ENCODE data around the gene GAS2L2.

Gene GAS2L2

DNA sequence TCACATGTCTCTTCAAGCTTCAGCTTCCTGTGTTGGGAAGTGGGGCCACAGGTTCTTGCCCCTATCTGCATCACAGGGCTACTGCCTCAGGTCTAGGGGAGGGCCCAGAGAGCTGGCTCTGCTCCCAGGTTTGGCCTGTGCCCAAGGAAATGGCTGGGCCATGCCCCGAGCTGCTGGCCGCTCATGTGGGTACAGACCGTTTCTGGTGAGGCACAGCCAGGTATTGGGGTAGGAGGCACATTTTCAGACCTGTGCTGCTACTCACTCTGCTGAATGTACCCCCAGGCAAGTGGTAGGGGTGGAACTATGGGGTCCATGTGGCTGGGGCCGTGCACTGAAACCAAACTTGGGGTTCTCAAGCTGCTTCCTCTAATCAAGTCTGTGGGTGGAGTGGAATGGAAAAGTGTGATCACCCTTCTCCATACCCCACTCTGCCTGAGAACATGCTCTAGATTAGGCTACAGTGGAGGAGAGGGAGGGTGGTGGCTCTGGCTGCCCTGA, 4.6 kb downstream of the GAS2L2 start:
- Histone ChIP-seq H3K9me3 (ENCODE audit: low read length) (no peaks in the 10 kb centered on the region), H3K36me3 (ENCODE audit: insufficient read depth, low read length) (no peaks in the 10 kb centered on the region), H3K27me3 (ENCODE audit: insufficient read depth, low read length) (peaks cover 26% of the 10 kb centered on the region), H2AFZ (ENCODE audit: low read depth, low read length) (no peak overlapping the region), H3K4me3 (ENCODE audit: low read length) (no peak overlapping the region), H3K4me1 (ENCODE audit: insufficient read depth, low read length) (peaks cover 8% of the 10 kb centered on the region)

DNA sequence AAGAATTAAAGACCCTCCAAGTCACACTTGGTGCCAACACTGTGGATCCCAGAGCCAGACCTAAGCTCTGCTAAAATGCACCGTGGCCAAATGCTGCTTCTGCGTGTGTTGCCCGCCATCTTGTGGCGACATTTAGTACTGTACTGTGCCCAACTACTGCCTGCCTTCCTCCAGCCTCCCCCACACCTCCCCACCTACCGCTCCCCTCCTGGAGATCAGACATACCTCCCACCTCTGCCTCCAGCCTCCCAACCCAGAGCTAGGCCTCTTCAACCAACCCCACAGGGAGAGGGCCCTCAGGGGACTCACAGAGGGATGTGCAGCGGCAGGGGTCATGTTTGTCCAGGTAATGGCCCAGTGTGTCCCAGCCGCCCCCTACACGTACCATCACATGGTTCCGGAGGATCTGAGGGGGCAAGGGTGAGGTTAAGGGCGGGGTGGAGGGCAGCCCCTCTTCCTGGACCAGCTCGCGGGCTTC, 5.5 kb downstream of the GAS2L2 start:
- H3K27me3 ChIP-seq (ENCODE audit: insufficient read depth, low read length), result peaks cover 26% of the 10 kb centered on the region
- no peak overlapping the region for H2AFZ ChIP-seq (ENCODE audit: low read depth, low read length)
- H3K9me3 ChIP-seq (ENCODE audit: low read length), result no peaks in the 10 kb centered on the region
- no peaks in the 10 kb centered on the region for H3K36me3 ChIP-seq (ENCODE audit: insufficient read depth, low read length)
- H3K4me3 ChIP-seq (ENCODE audit: low read length), result no peak overlapping the region
- peaks cover 8% of the 10 kb centered on the region for H3K4me1 ChIP-seq (ENCODE audit: insufficient read depth, low read length)

DNA sequence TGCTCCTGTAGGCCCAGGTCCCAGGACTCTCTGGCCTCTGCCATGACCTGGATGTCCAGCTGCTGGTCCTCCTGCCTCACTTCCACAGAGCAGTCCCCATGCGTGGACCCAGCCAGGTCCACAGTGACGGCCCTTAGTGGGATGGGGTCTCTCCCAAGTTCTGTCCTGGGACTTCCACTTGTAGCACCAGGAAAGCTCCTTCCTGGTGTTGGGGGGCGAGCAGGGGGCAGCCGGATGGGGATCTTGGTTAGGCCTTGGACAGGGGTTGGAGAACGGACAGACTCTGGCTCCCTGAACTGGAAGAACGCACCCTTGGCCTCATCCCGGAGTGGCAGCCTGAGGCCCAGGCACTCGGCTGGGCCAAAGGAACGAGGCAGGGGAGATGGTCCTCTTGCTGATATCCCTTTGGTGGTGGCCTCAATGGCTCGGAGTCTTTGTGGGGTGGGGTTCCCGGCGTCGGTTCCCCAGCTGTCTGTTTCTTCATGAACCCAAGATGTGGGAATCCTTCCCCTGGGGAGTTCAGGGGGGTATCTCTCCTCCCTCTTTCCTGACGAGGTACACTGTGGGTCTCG, 7.2 kb downstream of the GAS2L2 start:
- H3K27me3 ChIP-seq (ENCODE audit: insufficient read depth, low read length), result peaks cover 24% of the 10 kb centered on the region
- H2AFZ ChIP-seq (ENCODE audit: low read depth, low read length), result no peak overlapping the region
- H3K4me1 ChIP-seq (ENCODE audit: insufficient read depth, low read length), result peaks cover 8% of the 10 kb centered on the region
- H3K4me3 ChIP-seq (ENCODE audit: low read length), result no peak overlapping the region
- H3K36me3 ChIP-seq (ENCODE audit: insufficient read depth, low read length), result no peaks in the 10 kb centered on the region
- no peaks in the 10 kb centered on the region for H3K9me3 ChIP-seq (ENCODE audit: low read length)

DNA sequence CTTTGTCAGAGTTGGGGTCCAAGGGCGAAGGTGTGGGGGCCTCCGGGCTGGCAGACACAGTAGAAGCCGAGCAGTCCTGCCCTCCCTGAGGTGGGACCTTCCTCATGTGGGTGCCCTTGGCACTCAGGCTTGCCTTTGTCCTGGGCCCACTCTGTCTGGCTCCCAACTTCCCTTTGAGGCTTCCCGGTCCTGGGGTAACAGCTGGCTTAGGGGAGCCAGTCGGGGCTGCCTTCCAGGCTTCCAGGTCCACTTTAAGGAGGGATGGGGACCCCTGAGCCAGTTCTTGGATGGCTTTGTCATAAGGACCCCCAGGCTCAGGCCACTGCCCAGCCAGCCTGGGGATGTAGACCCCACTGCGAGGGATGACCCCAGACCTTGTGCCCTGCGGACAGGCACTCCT, 7.8 kb downstream of the GAS2L2 start:
- Histone ChIP-seq H3K36me3 (ENCODE audit: insufficient read depth, low read length) (no peaks in the 10 kb centered on the region), H3K9me3 (ENCODE audit: low read length) (no peaks in the 10 kb centered on the region), H3K4me1 (ENCODE audit: insufficient read depth, low read length) (peaks cover 6% of the 10 kb centered on the region), H3K4me3 (ENCODE audit: low read length) (no peak overlapping the region), H3K27me3 (ENCODE audit: insufficient read depth, low read length) (peaks cover 18% of the 10 kb centered on the region), H2AFZ (ENCODE audit: low read depth, low read length) (no peak overlapping the region)

DNA sequence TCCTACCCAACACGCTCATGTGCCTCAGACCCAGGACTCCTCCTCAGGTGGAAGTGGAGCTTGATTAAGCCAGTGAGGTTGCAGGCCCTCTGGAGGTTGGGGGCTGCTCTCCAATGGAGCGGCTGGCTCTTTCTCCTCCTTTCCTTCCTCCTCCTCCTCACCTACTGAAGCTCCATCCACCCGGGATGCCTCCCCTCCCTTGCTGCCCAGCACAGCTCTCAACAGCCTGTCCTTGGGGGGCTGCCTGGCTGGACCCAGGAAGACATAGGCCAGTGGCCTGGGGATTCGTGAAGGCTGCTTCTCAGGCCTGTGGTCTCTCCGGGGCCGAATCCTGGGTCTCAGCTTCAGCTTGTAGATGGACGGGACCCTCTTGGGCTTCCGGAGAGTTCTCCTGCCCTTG, 8.2 kb downstream of the GAS2L2 start:
- Histone ChIP-seq H3K4me1 (ENCODE audit: insufficient read depth, low read length) (peaks cover 3% of the 10 kb centered on the region), H3K4me3 (ENCODE audit: low read length) (no peak overlapping the region), H3K36me3 (ENCODE audit: insufficient read depth, low read length) (no peaks in the 10 kb centered on the region), H3K27me3 (ENCODE audit: insufficient read depth, low read length) (peaks cover 15% of the 10 kb centered on the region), H3K9me3 (ENCODE audit: low read length) (no peaks in the 10 kb centered on the region), H2AFZ (ENCODE audit: low read depth, low read length) (no peak overlapping the region)

DNA sequence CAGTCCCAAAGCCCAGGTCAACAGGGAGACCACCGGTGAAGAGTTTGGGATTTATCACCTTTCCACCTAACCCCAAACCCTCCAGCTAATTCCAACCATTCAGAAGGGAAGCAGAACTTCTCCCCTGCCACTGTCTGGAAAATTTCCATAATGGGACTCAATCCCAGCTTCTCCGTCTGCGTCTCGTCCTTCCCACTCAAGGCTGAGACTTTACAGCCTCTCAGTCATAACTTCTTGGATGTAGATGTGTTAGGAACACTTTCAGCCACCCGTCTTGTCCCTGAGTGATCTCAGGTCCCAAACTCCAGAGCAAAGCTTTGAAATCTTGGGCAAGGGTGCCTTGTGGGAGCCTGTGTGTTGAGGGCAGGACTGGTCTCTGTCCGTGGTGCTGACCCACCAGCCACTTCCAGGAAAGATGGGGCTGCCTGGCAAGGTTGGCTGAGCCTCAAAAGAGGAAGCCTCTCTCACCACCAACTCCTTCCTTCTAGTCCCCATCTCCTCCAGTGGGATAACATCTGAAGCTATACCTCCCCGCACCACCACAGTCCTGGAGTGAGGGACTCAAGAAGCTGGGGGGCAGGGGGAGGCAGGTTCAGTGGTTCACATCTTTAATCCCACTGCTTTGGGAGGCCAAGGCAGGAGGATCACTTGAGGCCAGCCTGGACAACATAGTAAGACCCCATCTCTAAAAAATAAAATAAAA, 9.3 kb downstream of the GAS2L2 start:
- Histone ChIP-seq H3K36me3 (ENCODE audit: insufficient read depth, low read length) (no peaks in the 10 kb centered on the region), H3K27me3 (ENCODE audit: insufficient read depth, low read length) (peaks cover 7% of the 10 kb centered on the region), H3K9me3 (ENCODE audit: low read length) (no peaks in the 10 kb centered on the region), H3K4me3 (ENCODE audit: low read length) (no peak overlapping the region), H2AFZ (ENCODE audit: low read depth, low read length) (no peak overlapping the region), H3K4me1 (ENCODE audit: insufficient read depth, low read length) (no peaks in the 10 kb centered on the region)

DNA sequence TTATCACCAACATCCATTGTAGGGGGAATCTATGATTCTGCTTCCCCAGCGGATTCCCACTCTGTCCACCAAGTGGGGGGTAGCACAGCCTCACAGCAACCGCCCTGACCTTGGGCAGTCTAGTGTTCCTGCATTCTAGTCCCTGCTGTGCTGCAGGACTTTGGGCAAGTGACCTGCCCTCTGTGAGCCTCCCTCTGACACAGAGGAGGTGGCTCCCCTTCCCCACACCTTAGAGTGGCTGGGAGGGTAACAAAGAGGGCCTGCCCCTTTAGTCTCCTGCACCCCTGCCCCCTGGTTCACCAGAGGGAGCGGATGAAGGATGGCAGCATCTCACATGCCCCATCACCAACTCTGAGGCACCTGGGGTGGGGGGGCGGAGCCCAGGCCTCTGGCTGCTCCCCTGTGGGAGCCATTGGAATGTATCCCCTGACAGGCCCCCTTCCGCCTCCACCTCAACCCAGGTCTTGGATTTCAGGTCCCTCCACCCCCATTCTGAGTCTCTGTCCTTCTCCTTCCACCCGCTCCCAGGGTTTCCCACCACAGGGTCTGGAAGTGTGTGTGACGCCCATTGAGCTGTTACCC, 10.1 kb downstream of the GAS2L2 start:
- Histone ChIP-seq H2AFZ (ENCODE audit: low read depth, low read length) (no peak overlapping the region), H3K4me1 (ENCODE audit: insufficient read depth, low read length) (no peaks in the 10 kb centered on the region), H3K9me3 (ENCODE audit: low read length) (no peaks in the 10 kb centered on the region), H3K4me3 (ENCODE audit: low read length) (no peak overlapping the region), H3K27me3 (ENCODE audit: insufficient read depth, low read length) (peaks cover 4% of the 10 kb centered on the region), H3K36me3 (ENCODE audit: insufficient read depth, low read length) (no peaks in the 10 kb centered on the region)

DNA sequence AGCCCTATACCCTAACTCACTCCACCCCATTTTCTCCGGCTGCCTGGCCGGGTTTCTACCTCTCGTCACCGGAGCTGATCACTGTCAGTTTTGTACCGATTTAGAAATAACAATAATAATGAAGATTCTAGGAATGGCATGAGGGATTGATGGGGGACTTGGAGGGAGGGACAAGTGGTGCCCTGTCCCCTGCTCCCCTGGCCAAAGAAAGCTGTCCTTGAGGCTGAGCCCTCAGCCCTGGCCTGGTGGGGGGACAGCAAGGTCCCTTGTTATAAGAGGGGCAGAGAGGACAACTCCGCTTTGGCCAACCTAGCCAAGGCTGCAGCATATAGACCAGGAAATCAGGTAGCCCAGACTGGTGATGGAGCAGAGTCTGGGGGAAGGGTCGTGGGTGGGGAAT, 10.5 kb downstream of the GAS2L2 start:
- Histone ChIP-seq H3K4me3 (ENCODE audit: low read length) (no peak overlapping the region), H3K36me3 (ENCODE audit: insufficient read depth, low read length) (no peaks in the 10 kb centered on the region), H3K27me3 (ENCODE audit: insufficient read depth, low read length) (peaks cover 4% of the 10 kb centered on the region), H2AFZ (ENCODE audit: low read depth, low read length) (no peak overlapping the region), H3K4me1 (ENCODE audit: insufficient read depth, low read length) (no peaks in the 10 kb centered on the region), H3K9me3 (ENCODE audit: low read length) (no peaks in the 10 kb centered on the region)

DNA sequence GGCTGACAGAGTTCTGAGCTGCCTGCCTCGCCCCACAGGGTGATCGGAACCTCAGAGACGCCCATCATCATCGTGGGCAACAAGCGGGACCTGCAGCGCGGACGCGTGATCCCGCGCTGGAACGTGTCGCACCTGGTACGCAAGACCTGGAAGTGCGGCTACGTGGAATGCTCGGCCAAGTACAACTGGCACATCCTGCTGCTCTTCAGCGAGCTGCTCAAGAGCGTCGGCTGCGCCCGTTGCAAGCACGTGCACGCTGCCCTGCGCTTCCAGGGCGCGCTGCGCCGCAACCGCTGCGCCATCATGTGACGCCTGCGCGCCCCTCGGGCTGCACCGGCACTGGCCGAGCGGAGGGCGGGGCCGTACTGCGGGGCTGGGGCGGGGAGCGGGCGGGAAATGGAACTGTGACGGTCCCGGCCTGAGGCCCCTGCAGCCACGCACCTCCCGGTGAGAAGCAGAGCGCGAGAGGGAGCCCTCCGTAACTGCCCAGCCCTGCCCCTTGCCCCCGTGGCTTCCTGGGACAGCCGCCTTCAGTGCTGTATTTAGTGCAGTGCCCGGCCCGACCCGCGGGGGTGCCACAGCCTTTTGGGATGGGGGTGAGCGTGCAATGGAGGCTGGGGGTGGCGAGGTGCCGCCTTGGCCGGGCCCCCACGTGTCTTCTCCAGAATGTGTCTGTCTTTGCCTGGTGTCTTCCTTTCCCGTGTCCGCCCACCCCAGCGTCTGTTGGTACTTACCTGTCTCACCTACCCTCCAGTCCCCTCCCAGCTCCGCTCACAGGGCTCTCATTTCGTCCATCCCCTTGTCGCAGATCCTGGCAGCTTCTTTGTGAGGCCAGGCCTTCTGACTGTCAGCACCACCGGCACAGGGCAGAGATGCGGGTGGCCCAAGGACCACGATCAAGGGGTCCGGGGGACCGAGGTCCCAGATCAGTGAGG, 11.8 kb downstream of the GAS2L2 start:
- Histone ChIP-seq H3K36me3 (ENCODE audit: insufficient read depth, low read length) (no peaks in the 10 kb centered on the region), H3K4me3 (ENCODE audit: low read length) (no peak overlapping the region), H3K9me3 (ENCODE audit: low read length) (no peaks in the 10 kb centered on the region)

DNA sequence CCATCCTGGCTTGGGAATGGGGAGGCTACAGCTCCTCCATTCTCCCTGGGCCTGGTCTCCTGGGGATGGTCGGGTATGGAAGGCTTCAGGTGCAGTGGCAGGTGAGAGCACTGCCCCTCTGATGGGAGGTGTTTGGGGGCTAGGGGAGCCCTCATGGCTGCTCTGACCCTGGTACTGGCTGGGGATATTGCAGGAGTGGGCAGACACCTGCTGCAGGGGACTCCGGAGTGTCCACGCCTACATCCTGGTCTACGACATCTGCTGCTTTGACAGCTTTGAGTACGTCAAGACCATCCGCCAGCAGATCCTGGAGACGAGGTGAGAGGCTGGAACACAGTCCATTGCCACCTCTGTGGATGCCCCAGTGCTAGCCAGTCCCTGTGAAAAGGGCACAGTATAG, 12.8 kb downstream of the GAS2L2 start:
- no peaks in the 10 kb centered on the region for H3K27me3 ChIP-seq (ENCODE audit: insufficient read depth, low read length)

More for the DNA sequence above, 11.8 kb downstream of the GAS2L2 start:
- peaks cover 4% of the 10 kb centered on the region for H3K27me3 ChIP-seq (ENCODE audit: insufficient read depth, low read length)
- H2AFZ ChIP-seq (ENCODE audit: low read depth, low read length), result no peak overlapping the region
- no peaks in the 10 kb centered on the region for H3K4me1 ChIP-seq (ENCODE audit: insufficient read depth, low read length)

DNA sequence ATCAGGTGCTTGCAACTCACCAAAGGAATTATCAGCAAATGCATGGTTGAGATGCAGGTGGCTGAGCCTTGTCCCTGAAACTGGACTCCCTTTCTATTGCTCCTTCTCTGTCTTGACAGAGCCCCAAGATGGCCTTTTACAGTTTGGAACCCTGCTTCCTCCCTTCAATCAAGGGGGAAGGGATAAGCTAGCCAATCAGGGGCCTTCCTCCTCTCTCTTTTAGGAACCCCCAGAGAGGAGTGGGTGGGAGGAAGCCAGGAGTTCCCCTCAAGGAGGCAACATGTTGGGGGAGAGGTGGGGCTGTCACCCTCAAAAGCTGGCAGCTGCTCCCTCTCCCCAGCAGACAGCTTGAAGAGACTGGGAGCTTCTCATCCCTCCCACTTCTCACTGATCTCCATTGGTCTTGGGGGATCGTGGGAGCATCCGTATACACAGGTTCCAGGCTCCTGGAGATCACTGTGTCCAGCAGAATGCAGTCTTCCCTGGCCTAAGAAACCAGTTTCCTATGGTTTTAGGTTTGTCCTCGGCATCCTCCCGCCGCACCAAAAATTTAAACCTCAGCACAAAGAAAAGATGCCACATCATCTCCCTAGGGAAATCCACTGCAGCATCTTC, 14.4 kb downstream of the GAS2L2 start:
- Histone ChIP-seq H3K27me3 (ENCODE audit: insufficient read depth, low read length) (no peaks in the 10 kb centered on the region), H3K4me1 (ENCODE audit: insufficient read depth, low read length) (no peaks in the 10 kb centered on the region)

More for the DNA sequence above, 12.8 kb downstream of the GAS2L2 start:
- H3K4me1 ChIP-seq (ENCODE audit: insufficient read depth, low read length), result no peaks in the 10 kb centered on the region
- no peak overlapping the region for H3K4me3 ChIP-seq (ENCODE audit: low read length)
- H2AFZ ChIP-seq (ENCODE audit: low read depth, low read length), result no peak overlapping the region
- H3K36me3 ChIP-seq (ENCODE audit: insufficient read depth, low read length), result no peaks in the 10 kb centered on the region
- H3K9me3 ChIP-seq (ENCODE audit: low read length), result no peaks in the 10 kb centered on the region

DNA sequence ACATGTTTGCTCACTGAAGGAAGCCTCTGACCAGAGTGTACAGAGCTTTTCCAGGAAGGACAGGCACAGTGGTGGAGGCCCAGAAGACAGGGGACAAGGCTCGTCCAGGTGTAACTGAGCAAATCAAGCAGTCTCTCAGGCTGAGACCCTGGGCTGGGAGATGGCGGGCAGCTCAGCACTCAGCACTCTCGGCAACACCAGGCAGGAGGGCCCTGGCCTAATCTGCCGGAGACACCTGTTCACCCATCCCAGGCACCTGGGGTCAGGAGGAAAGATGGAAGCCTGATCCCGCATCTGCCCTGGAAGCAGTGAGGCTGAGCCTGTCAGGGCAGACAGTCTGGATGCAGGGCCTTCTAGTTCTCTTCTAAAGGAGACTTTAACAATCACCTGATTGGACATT, 16.8 kb downstream of the GAS2L2 start:
- Histone ChIP-seq H3K36me3 (ENCODE audit: insufficient read depth, low read length) (no peaks in the 10 kb centered on the region), H3K9me3 (ENCODE audit: low read length) (no peaks in the 10 kb centered on the region), H3K27me3 (ENCODE audit: insufficient read depth, low read length) (no peaks in the 10 kb centered on the region), H3K4me3 (ENCODE audit: low read length) (no peak overlapping the region), H2AFZ (ENCODE audit: low read depth, low read length) (no peak overlapping the region), H3K4me1 (ENCODE audit: insufficient read depth, low read length) (peaks cover 6% of the 10 kb centered on the region)

More for the DNA sequence above, 14.4 kb downstream of the GAS2L2 start:
- H3K9me3 ChIP-seq (ENCODE audit: low read length), result no peaks in the 10 kb centered on the region
- H2AFZ ChIP-seq (ENCODE audit: low read depth, low read length), result no peak overlapping the region
- H3K36me3 ChIP-seq (ENCODE audit: insufficient read depth, low read length), result no peaks in the 10 kb centered on the region
- H3K4me3 ChIP-seq (ENCODE audit: low read length), result no peak overlapping the region

Data from neuron (in vitro differentiated cells).